Thyroid gland (tissue), 4 donors: ENCODE results near the gene BCAS1. TPM values are rescaled to one million over a fixed set of nuclear protein-coding genes. Genes with fewer than 3 reads are reported as not detected.

Experiments used
- DNase-seq, 2 donors: peaks; one replicate each; pipeline ENCODE4 v3.0.0-alpha.2; 2019
- H3K27ac ChIP-seq, 3 donors: fragments of 200-600 bp; sonication (generic); 1 replicate in 2 of 3; 2 replicates in 1 of 3; pipeline ENCODE4 v1.5.1; 2016 to 2019; ENCODE audit warnings: mild to moderate bottlenecking in 1 of 3, moderate library complexity in 1 of 3
- H3K27me3 ChIP-seq: fragments of 200-600 bp; sonication (generic); one replicate; pipeline ENCODE4 v1.5.1; 2019
- H3K36me3 ChIP-seq, 2 donors: fragments of 200-600 bp; sonication (generic); one replicate each; pipeline ENCODE4 v1.5.1; 2016 to 2019
- H3K4me1 ChIP-seq, 2 donors: fragments of 200-600 bp; sonication (generic); one replicate each; pipeline ENCODE4 v1.5.1; 2017 to 2019
- H3K4me3 ChIP-seq, 3 donors: fragments of 200-600 bp; sonication (generic); replicated peaks in 1 of 3; 1 replicate in 2 of 3; 2 replicates in 1 of 3; pipeline ENCODE4 v1.5.1; 2016; ENCODE audit warnings: mild to moderate bottlenecking in 1 of 3
- H3K9me3 ChIP-seq: fragments of 200-600 bp; sonication (generic); one replicate; pipeline ENCODE4 v1.5.1; 2017
- CTCF ChIP-seq, 6 experiments: fragments of 200-600 bp in 3 of 6; fragments of 450-650 bp in 3 of 6; sonication (generic) in 3 of 6; IDR thresholded peaks; one replicate each; pipeline ENCODE4 v1.5.1; 2016 to 2019; ENCODE audit warnings: antibody characterized with exemption in 6 of 6, mild to moderate bottlenecking in 2 of 6, inconsistent platforms in 1 of 6, moderate library complexity in 1 of 6
- POLR2A ChIP-seq, 2 donors: fragments of 450-650 bp; IDR thresholded peaks; one replicate each; pipeline ENCODE4 v1.6.1; 2017; ENCODE audit warnings: antibody characterized with exemption in 2 of 2, mild to moderate bottlenecking in 2 of 2, moderate library complexity in 1 of 2
- WGBS, 2 donors: methylation state at CpG; one replicate each; pipeline ENCODE4 v1.1.5; 2017; 5-methylcytosine and 5-hydroxymethylcytosine counted together
- intact Hi-C: fragments of 100-400 bp; cut with DNase I; formaldehyde crosslinking; loops from one replicate; pipeline ENCODE4 v1.15.1; 2023
- total RNA-seq, 4 donors: library from RNA; depleted of rRNA; stranded (reverse); fragments of >200 nt; gene quantifications; one replicate each; pipeline ENCODE4 v1.2.3, GENCODE V29; 2016

BCAS1 gene
- total RNA-seq, 4 donors from 2014 or later, result 0.11 TPM; not detected in 3

- H3K4me1 ChIP-seq, result no peaks in the 10 kb centered on the region
- intact Hi-C loops, result loop anchor here (2.0 to 10.0 kb wide), 2 partner anchors 104 to 548 kb away; no protein-coding TSS in a partner anchor
- H3K36me3 ChIP-seq, result no peaks in the 10 kb centered on the region
- WGBS, 2 donors, result 75 to 82% methylated on average over 2 of the region's 2 CpGs
- TF ChIP-seq POLR2A (IDR thresholded peaks at IDR 0.05), result no peak
- no peak for TF ChIP-seq CTCF (IDR thresholded peaks at IDR 0.05)
- H3K27ac ChIP-seq, result no peak overlapping the region
- H3K9me3 ChIP-seq, result no peaks in the 10 kb centered on the region
- no peak overlapping the region for H3K4me3 ChIP-seq
- H3K27me3 ChIP-seq, result no peaks in the 10 kb centered on the region
- no peak for DNase-seq
Measured at GRCh38 chr20:54097236-54097529, 26.8 kb upstream of the BCAS1 start.

- H3K4me1 ChIP-seq, result no peaks in the 10 kb centered on the region
- intact Hi-C loops, result loop anchor here (2.0 to 10.0 kb wide), 2 partner anchors 105 to 549 kb away; no protein-coding TSS in a partner anchor
Measured at GRCh38 chr20:54095824-54096223, 25.4 kb upstream of the BCAS1 start.

GRCh38 chr20:54094268-54094580 is 23.8 kb upstream of the BCAS1 start:
- H3K27me3 ChIP-seq, result no peaks in the 10 kb centered on the region
- H3K4me3 ChIP-seq, result no peak overlapping the region
- WGBS, 2 donors, result 87 to 89% methylated on average over 5 of the region's 5 CpGs
- DNase-seq, result no peak
- TF ChIP-seq POLR2A (IDR thresholded peaks at IDR 0.05) (no peak), CTCF (IDR thresholded peaks at IDR 0.05) (no peak)
- no peaks in the 10 kb centered on the region for H3K36me3 ChIP-seq
- H3K9me3 ChIP-seq, result no peaks in the 10 kb centered on the region
- no peak overlapping the region for H3K27ac ChIP-seq
- intact Hi-C loops, result loop anchor here (10.0 kb wide), 1 partner anchor 551 kb away; no protein-coding TSS in a partner anchor
- no peaks in the 10 kb centered on the region for H3K4me1 ChIP-seq

More at GRCh38 chr20:54095824-54096223, 25.4 kb upstream of the BCAS1 start:
- no peaks in the 10 kb centered on the region for H3K9me3 ChIP-seq
- H3K4me3 ChIP-seq, result no peak overlapping the region
- WGBS, 2 donors, result 80% methylated on average over 1 of the region's 1 CpG
- no peaks in the 10 kb centered on the region for H3K36me3 ChIP-seq
- no peaks in the 10 kb centered on the region for H3K27me3 ChIP-seq
- H3K27ac ChIP-seq, result no peak overlapping the region
- no peak for TF ChIP-seq CTCF (IDR thresholded peaks at IDR 0.05)
- TF ChIP-seq POLR2A (IDR thresholded peaks at IDR 0.05), result no peak
- no peak for DNase-seq

- no peaks in the 10 kb centered on the region for H3K9me3 ChIP-seq
- no peaks in the 10 kb centered on the region for H3K36me3 ChIP-seq
- intact Hi-C loops, result loop anchor here (10.0 kb wide), 1 partner anchor 551 kb away; no protein-coding TSS in a partner anchor
- no peak for TF ChIP-seq POLR2A (IDR thresholded peaks at IDR 0.05)
- no peak for TF ChIP-seq CTCF (IDR thresholded peaks at IDR 0.05)
- no peaks in the 10 kb centered on the region for H3K4me1 ChIP-seq
- 65 to 73% methylated on average over 9 of the region's 9 CpGs for WGBS, 2 donors
- DNase-seq, result no peak
- H3K27ac ChIP-seq, result no peak overlapping the region
- no peaks in the 10 kb centered on the region for H3K27me3 ChIP-seq
- H3K4me3 ChIP-seq, result no peak overlapping the region
Measured at GRCh38 chr20:54093423-54094267, 23.3 kb upstream of the BCAS1 start.

GRCh38 chr20:54092021-54092420 is 21.6 kb upstream of the BCAS1 start:
- intact Hi-C loops, result loop anchor here (10.0 kb wide), 1 partner anchor 553 kb away; no protein-coding TSS in a partner anchor
- Histone ChIP-seq H3K36me3 (no peaks in the 10 kb centered on the region), H3K4me1 (no peaks in the 10 kb centered on the region), H3K27me3 (no peaks in the 10 kb centered on the region), H3K27ac (no peak overlapping the region), H3K9me3 (no peaks in the 10 kb centered on the region), H3K4me3 (no peak overlapping the region)
- 76 to 79% methylated on average over 2 of the region's 2 CpGs for WGBS, 2 donors
- TF ChIP-seq POLR2A (IDR thresholded peaks at IDR 0.05) (no peak), CTCF (IDR thresholded peaks at IDR 0.05) (no peak)
- DNase-seq, result no peak
